ENCODE data around the gene HNRNPL.
"Not testable (repeated sequence)": the region's sequence is repeated elsewhere in the genome, so short reads cannot be mapped to it uniquely, and the experiment has no call there.

Gene HNRNPL

GRCh38 chr19:38829203-38829602, 20.6 kb downstream of the HNRNPL start:
- not testable (repeated sequence) for H3K27ac ChIP-seq (ENCODE audit: insufficient read depth, low read depth, low read length, poor library complexity, severe bottlenecking); H3K9me3 ChIP-seq (ENCODE audit: control insufficient read depth, low read length); H3K36me3 ChIP-seq (ENCODE audit: control insufficient read depth, insufficient read depth, low read length); H3K27me3 ChIP-seq (ENCODE audit: control insufficient read depth, insufficient read depth, low read length, poor library complexity, severe bottlenecking); H3K4me3 ChIP-seq (ENCODE audit: insufficient read depth, low read depth, low read length); H3K4me1 ChIP-seq (ENCODE audit: control insufficient read depth, insufficient read depth, low read length)
- WGBS, 2 experiments, result 91 to 94% methylated on average over 6 to 7 of the region's 7 CpGs

DNA sequence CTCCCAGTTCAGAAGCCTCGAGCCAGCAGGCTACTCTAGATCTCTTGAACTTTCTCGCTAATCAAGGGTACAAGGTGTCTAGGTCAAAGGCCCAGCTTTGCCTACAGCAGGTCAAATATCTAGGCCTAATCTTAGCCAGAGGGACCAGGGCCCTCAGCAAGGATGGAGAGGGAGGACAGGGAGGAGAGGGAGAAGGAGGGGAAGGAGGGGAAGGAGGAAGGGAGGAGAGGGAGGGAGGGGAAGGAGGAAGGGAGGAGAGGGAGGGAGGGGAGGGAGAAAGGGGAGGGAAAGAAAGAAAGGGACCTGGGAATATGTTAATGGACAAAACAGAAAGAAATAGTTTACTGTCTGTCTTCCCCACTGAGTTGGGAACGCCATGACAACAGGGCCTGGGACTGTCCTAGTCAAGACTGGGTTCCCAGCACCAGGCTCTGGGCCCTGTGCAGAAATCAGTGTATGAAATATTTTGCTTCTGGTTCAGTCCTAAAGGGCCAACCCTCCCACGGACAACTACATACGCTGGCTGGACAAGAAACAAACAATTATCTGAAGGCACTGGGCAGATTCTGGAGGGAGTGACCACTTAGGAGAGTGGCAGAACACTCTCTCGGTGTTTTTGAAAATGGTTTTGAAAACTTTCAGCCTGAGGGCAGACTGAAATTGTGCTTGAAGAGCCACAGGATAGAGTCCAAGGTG, 22.8 kb downstream of the HNRNPL start:
- Histone ChIP-seq H3K27me3 (ENCODE audit: control insufficient read depth, insufficient read depth, low read length, poor library complexity, severe bottlenecking) (no peaks in the 10 kb centered on the region), H3K4me3 (ENCODE audit: insufficient read depth, low read depth, low read length) (no peak overlapping the region), H3K27ac (ENCODE audit: insufficient read depth, low read depth, low read length, poor library complexity, severe bottlenecking) (no peak overlapping the region), H3K36me3 (ENCODE audit: control insufficient read depth, insufficient read depth, low read length) (peaks cover 4% of the 10 kb centered on the region), H3K9me3 (ENCODE audit: control insufficient read depth, low read length) (no peaks in the 10 kb centered on the region), H3K4me1 (ENCODE audit: control insufficient read depth, insufficient read depth, low read length) (peaks cover 5% of the 10 kb centered on the region)
- 79 to 80% methylated on average over 6 of the region's 6 CpGs for WGBS, 2 experiments

- not testable (repeated sequence) for H3K4me3 ChIP-seq (ENCODE audit: insufficient read depth, low read depth, low read length); H3K27me3 ChIP-seq (ENCODE audit: control insufficient read depth, insufficient read depth, low read length, poor library complexity, severe bottlenecking); H3K36me3 ChIP-seq (ENCODE audit: control insufficient read depth, insufficient read depth, low read length); H3K27ac ChIP-seq (ENCODE audit: insufficient read depth, low read depth, low read length, poor library complexity, severe bottlenecking); H3K4me1 ChIP-seq (ENCODE audit: control insufficient read depth, insufficient read depth, low read length); H3K9me3 ChIP-seq (ENCODE audit: control insufficient read depth, low read length)
- WGBS, 2 experiments, result 94 to 95% methylated on average over 7 of the region's 7 CpGs
Observed at GRCh38 chr19:38825936-38826335, 23.9 kb downstream of the HNRNPL start.

DNA sequence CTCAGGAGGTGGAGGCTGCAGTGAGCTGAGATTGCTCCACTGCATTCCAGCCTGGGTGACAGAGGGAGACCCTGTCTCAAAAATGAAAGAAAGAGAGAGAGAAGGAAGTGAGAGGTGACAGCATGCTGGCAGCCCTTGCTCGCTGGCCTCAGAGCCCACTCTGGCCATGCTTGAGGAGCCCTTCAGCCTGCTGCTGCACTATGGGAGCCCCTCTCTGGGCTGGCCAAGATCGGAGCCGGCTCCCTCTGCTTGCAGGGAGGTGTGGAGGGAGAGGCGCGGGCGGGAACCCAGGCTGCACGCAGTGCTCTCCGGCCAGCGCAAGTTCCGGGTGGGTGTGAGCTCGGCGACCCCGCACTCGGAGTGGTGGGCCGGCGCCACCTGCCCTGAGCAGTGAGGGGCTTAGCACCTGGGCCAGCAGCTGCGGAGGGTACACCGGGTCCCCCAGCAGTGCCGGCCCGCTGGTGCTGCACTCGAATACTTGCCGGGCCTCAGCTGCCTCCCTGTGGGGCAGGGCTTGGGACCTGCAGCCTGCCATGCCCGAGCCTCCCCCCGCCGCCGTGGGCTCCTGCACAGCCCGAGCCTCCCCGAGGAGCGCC, 28.5 kb downstream of the HNRNPL start:
- H3K27ac ChIP-seq (ENCODE audit: insufficient read depth, low read depth, low read length, poor library complexity, severe bottlenecking); H3K36me3 ChIP-seq (ENCODE audit: control insufficient read depth, insufficient read depth, low read length); H3K4me1 ChIP-seq (ENCODE audit: control insufficient read depth, insufficient read depth, low read length); H3K9me3 ChIP-seq (ENCODE audit: control insufficient read depth, low read length); H3K27me3 ChIP-seq (ENCODE audit: control insufficient read depth, insufficient read depth, low read length, poor library complexity, severe bottlenecking); H3K4me3 ChIP-seq (ENCODE audit: insufficient read depth, low read depth, low read length): not testable (repeated sequence)
- 94 to 95% methylated on average over 29 of the region's 29 CpGs for WGBS, 2 experiments

GRCh38 chr19:38819231-38819920, 30.4 kb downstream of the HNRNPL start:
- Histone ChIP-seq H3K27me3 (ENCODE audit: control insufficient read depth, insufficient read depth, low read length, poor library complexity, severe bottlenecking) (no peaks in the 10 kb centered on the region), H3K9me3 (ENCODE audit: control insufficient read depth, low read length) (no peaks in the 10 kb centered on the region), H3K4me3 (ENCODE audit: insufficient read depth, low read depth, low read length) (no peak overlapping the region), H3K4me1 (ENCODE audit: control insufficient read depth, insufficient read depth, low read length) (no peaks in the 10 kb centered on the region), H3K36me3 (ENCODE audit: control insufficient read depth, insufficient read depth, low read length) (peaks cover 5% of the 10 kb centered on the region), H3K27ac (ENCODE audit: insufficient read depth, low read depth, low read length, poor library complexity, severe bottlenecking) (no peak overlapping the region)
- WGBS, 2 experiments, result 92% methylated on average over 13 of the region's 13 CpGs

- H3K4me1 ChIP-seq (ENCODE audit: control insufficient read depth, insufficient read depth, low read length), result no peaks in the 10 kb centered on the region
- WGBS, 2 experiments, result 92 to 94% methylated on average over 15 of the region's 15 CpGs
- no peak overlapping the region for H3K27ac ChIP-seq (ENCODE audit: insufficient read depth, low read depth, low read length, poor library complexity, severe bottlenecking)
- H3K4me3 ChIP-seq (ENCODE audit: insufficient read depth, low read depth, low read length), result no peak overlapping the region
- H3K9me3 ChIP-seq (ENCODE audit: control insufficient read depth, low read length), result no peaks in the 10 kb centered on the region
- no peaks in the 10 kb centered on the region for H3K27me3 ChIP-seq (ENCODE audit: control insufficient read depth, insufficient read depth, low read length, poor library complexity, severe bottlenecking)
- H3K36me3 ChIP-seq (ENCODE audit: control insufficient read depth, insufficient read depth, low read length), result peaks cover 5% of the 10 kb centered on the region
Observed at GRCh38 chr19:38817081-38817480, 32.7 kb downstream of the HNRNPL start.

DNA sequence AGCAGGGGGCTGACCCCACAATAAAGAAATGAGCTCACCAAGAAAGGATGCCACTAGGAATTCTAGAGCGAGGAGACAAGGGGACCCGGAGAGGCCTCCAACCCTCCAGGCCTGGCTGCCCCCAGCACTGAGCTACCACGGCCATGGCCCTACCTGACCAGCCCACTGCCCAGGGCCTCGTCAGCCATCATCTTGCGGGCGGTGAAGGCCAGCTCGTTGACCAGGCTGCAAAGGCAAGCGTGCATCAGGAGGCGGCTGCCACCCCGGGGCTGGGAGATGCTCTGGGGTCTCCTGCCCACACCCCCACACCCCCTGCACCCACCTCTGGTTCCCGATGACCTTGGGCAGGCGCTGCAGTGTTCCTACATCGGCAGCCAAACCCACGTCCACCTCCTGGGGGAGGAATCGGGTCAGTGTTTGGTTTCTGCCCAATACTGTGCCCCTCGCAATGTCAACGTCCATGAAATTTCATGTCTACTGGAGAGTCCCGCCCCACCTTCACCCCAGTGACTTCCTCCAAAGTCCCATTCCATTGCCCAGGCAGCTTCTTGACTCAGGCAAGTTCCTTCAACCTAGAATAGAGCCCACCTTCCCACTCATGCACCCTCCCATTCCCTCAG, 33.5 kb downstream of the HNRNPL start:
- Histone ChIP-seq H3K27ac (ENCODE audit: insufficient read depth, low read depth, low read length, poor library complexity, severe bottlenecking) (no peak overlapping the region), H3K36me3 (ENCODE audit: control insufficient read depth, insufficient read depth, low read length) (peaks cover 5% of the 10 kb centered on the region), H3K27me3 (ENCODE audit: control insufficient read depth, insufficient read depth, low read length, poor library complexity, severe bottlenecking) (no peaks in the 10 kb centered on the region), H3K4me1 (ENCODE audit: control insufficient read depth, insufficient read depth, low read length) (no peaks in the 10 kb centered on the region), H3K9me3 (ENCODE audit: control insufficient read depth, low read length) (no peaks in the 10 kb centered on the region), H3K4me3 (ENCODE audit: insufficient read depth, low read depth, low read length) (no peak overlapping the region)
- 96 to 97% methylated on average over 18 of the region's 18 CpGs for WGBS, 2 experiments

DNA sequence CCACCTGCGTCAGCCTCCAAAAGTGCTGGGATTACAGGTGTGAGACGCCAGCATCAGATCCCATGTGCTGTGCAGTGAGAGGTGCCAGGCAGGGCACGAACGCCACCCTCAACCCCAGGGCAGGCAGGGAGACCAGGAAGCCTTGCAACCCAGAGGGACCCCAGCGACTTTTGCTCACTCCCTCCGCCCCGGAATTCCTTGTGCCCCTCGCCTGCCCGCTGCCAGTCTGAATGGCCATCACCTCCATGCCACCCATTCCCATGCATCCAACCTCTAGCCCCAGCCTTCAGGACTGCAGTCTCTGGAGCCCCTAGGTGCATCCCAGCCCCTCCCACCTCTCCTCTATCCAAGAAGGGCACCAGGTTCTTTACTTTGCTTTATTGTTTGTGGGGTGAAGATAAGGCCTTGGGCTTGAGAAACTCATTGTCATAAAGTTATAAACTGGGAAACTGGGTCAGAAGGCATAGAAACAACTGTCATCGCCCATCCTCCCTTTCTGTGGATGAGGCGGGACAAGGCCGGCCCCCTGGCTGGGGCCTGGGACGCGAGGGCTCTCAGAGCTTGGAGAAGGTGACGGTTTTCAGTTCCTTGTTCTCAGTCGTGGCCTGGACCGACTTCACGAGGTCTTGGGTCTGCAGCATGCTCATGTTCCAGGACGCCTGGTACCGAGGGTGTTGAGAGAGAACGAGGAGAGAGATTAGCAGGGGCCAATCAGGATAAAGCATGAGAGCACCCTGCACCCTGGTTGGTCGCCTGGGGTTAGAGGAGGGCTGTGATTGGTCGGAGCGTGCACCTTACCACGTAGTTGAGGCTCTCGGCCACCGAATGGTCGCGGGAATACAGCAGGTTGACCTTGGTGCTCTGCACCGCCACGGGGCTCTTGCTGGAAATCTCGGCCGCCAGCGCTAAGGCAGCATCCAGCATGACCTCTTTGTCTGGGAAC, 34.5 kb downstream of the HNRNPL start:
- Histone ChIP-seq H3K4me3 (ENCODE audit: insufficient read depth, low read depth, low read length) (no peak overlapping the region), H3K36me3 (ENCODE audit: control insufficient read depth, insufficient read depth, low read length) (peaks cover 5% of the 10 kb centered on the region), H3K27ac (ENCODE audit: insufficient read depth, low read depth, low read length, poor library complexity, severe bottlenecking) (no peak overlapping the region), H3K9me3 (ENCODE audit: control insufficient read depth, low read length) (no peaks in the 10 kb centered on the region), H3K4me1 (ENCODE audit: control insufficient read depth, insufficient read depth, low read length) (no peaks in the 10 kb centered on the region), H3K27me3 (ENCODE audit: control insufficient read depth, insufficient read depth, low read length, poor library complexity, severe bottlenecking) (no peaks in the 10 kb centered on the region)
- WGBS, 2 experiments, result 94 to 96% methylated on average over 34 of the region's 34 CpGs

DNA sequence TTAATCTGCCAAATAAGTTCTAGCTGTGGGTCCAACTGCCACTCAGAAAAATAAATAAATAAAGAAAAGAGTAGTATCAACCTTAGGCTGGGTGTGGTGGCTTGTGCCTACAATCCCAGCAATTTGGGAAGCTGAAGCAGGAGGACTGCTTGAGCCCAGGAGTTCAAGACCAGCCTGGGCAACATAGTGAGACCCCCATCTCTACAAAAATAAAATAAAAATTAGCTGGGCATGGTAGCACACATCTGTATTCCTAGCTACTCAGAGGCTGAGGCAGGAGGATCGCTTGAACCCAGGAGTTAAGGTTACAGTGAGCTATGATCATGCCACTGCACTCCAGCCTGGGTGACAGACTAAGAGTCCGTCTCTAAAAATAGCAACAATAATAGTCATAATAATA, 35.9 kb downstream of the HNRNPL start:
- H3K9me3 ChIP-seq (ENCODE audit: control insufficient read depth, low read length); H3K4me3 ChIP-seq (ENCODE audit: insufficient read depth, low read depth, low read length); H3K4me1 ChIP-seq (ENCODE audit: control insufficient read depth, insufficient read depth, low read length); H3K36me3 ChIP-seq (ENCODE audit: control insufficient read depth, insufficient read depth, low read length); H3K27me3 ChIP-seq (ENCODE audit: control insufficient read depth, insufficient read depth, low read length, poor library complexity, severe bottlenecking); H3K27ac ChIP-seq (ENCODE audit: insufficient read depth, low read depth, low read length, poor library complexity, severe bottlenecking): not testable (repeated sequence)
- 86 to 100% methylated on average over 1 to 2 of the region's 2 CpGs for WGBS, 2 experiments
